Osteocyte (in vitro differentiated cells): Measurements from ENCODE around the gene NRXN2. TPM values are rescaled to one million over a fixed set of nuclear protein-coding genes. Genes with fewer than 3 reads are reported as not detected.

ENCODE experiments used
- DNase-seq: peaks from one replicate; pipeline ENCODE4 v3.0.0; 2021; ENCODE audit warnings: mixed read lengths; ENCODE audit not compliant: unreplicated experiment; ENCODE audit errors: extremely low spot score
- H3K27ac Mint-ChIP-seq: one replicate; pipeline ENCODE4 v1.8.0; 2021; ENCODE audit warnings: mild to moderate bottlenecking, mixed read lengths; ENCODE audit not compliant: unreplicated experiment
- H3K27me3 Mint-ChIP-seq: one replicate; pipeline ENCODE4 v1.8.0; 2021; ENCODE audit warnings: mixed read lengths; ENCODE audit not compliant: unreplicated experiment
- H3K36me3 Mint-ChIP-seq: one replicate; pipeline ENCODE4 v1.8.0; 2021; ENCODE audit warnings: mixed read lengths; ENCODE audit not compliant: unreplicated experiment
- H3K4me1 Mint-ChIP-seq: one replicate; pipeline ENCODE4 v1.8.0; 2021; ENCODE audit warnings: mixed read lengths; ENCODE audit not compliant: unreplicated experiment
- H3K4me3 Mint-ChIP-seq: one replicate; pipeline ENCODE4 v1.8.0; 2021; ENCODE audit warnings: mild to moderate bottlenecking, moderate library complexity, mixed read lengths; ENCODE audit not compliant: unreplicated experiment
- H3K9me3 Mint-ChIP-seq: one replicate; pipeline ENCODE4 v1.8.0; 2021; ENCODE audit warnings: mixed read lengths; ENCODE audit not compliant: unreplicated experiment
- total RNA-seq: library from RNA; stranded (reverse); gene quantifications from 2 replicates; pipeline ENCODE4 v1.2.1, GENCODE V29; 2021
- TF ChIP-seq, protein P1 (sequence below): fragments of 200-600 bp; sonication (generic); IDR thresholded peaks from 2 replicates; pipeline ENCODE4 v1.5.0; 2021; ENCODE audit warnings: antibody characterized with exemption, mild to moderate bottlenecking, moderate library complexity

NRXN2 gene
- total RNA-seq, 1 donor from 2014 or later, result 2.6 TPM

DNA sequence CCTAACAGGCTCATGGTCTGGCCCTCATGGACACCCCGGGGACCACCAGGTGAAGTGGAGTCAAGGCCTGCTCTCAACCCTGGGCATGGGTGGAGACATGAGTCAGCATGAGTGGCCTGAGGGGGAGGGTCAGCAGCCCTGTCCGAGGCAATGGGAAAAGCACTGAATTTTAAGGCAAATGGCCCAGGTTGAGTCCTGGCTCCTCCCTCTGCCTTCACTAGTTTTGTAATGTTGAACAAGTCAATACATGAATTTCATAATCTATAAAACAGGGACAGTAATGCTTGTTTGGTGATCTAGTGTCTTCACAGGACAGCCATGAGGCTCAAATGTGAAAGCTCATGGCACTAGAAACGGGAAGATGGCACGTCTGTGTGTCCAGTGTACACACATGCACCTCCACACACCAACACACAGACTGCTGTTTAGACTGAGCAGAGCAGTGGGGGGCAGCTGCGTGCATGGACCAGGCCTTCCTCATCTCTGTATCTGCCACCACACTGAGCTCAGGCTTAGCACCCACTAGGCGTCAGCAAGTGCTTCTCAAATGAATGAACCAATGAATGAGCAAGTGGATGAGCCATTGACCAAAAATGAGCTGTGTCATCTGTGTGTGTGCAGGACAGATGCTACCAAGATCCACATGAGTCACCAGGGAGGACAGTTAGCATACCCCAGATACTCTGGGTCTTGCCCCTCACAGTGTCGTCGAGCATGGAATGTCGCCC, 63.4 kb downstream of the NRXN2 start:
- DNase-seq, result no peak
- TF ChIP-seq, protein P1, sequence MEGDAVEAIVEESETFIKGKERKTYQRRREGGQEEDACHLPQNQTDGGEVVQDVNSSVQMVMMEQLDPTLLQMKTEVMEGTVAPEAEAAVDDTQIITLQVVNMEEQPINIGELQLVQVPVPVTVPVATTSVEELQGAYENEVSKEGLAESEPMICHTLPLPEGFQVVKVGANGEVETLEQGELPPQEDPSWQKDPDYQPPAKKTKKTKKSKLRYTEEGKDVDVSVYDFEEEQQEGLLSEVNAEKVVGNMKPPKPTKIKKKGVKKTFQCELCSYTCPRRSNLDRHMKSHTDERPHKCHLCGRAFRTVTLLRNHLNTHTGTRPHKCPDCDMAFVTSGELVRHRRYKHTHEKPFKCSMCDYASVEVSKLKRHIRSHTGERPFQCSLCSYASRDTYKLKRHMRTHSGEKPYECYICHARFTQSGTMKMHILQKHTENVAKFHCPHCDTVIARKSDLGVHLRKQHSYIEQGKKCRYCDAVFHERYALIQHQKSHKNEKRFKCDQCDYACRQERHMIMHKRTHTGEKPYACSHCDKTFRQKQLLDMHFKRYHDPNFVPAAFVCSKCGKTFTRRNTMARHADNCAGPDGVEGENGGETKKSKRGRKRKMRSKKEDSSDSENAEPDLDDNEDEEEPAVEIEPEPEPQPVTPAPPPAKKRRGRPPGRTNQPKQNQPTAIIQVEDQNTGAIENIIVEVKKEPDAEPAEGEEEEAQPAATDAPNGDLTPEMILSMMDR, result no peak
- peaks cover 27% of the 10 kb centered on the region for H3K4me1 Mint-ChIP-seq
- H3K27me3 Mint-ChIP-seq, result no peaks in the 10 kb centered on the region
- no peak overlapping the region for H3K4me3 Mint-ChIP-seq
- peak overlapping the region; percentile 28 for H3K27ac Mint-ChIP-seq
- H3K36me3 Mint-ChIP-seq, result no peaks in the 10 kb centered on the region
- H3K9me3 Mint-ChIP-seq, result no peaks in the 10 kb centered on the region

DNA sequence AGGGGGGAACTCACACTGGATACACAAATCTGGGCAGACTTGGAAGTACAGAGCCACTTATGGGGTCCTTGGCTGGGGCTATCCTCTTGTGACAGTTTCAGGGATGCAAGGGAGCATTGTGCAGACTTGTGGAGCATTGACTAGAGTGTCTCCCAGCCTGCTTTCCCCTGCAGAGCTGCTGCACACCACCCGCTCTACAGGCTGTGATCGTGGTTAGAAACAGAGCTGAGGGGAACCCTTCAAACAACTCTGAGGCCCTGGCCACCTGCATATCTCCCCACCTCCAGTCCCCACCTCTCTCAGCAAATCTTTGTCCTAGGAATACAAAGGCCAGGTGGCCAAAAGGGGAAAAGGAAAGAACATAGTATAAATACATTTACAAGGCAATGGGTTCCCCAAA, 64.7 kb downstream of the NRXN2 start:
- H3K9me3 Mint-ChIP-seq, result no peaks in the 10 kb centered on the region
- TF ChIP-seq, protein P1, result no peak
- no peak for DNase-seq
- no peak overlapping the region for H3K4me3 Mint-ChIP-seq
- H3K27me3 Mint-ChIP-seq, result no peaks in the 10 kb centered on the region
- peaks cover 25% of the 10 kb centered on the region for H3K4me1 Mint-ChIP-seq
- no peak overlapping the region for H3K27ac Mint-ChIP-seq
- no peaks in the 10 kb centered on the region for H3K36me3 Mint-ChIP-seq

DNA sequence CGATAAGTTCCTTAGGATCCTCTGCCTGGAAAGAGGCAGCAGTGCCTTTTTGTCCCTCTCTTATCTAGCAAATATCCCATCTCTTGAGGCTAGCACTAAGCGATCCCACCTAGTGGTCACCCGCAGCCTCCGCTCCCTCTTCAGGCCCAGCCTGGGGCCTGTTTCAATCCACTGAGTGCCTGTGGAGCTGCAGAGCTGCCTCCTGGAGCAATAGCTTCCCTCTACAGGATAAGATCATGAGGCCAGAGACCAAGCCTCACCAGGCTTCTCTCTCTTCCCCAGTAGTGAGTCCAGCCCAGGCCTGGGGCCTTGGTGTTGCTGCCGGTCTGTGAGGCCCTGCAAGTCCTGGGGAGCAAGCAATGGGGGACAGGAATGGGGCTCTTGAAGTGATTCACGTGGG, 66.1 kb downstream of the NRXN2 start:
- no peak for DNase-seq
- Mint-ChIP-seq H3K9me3 (no peaks in the 10 kb centered on the region), H3K27ac (no peak overlapping the region), H3K36me3 (no peaks in the 10 kb centered on the region), H3K4me3 (no peak overlapping the region), H3K27me3 (no peaks in the 10 kb centered on the region), H3K4me1 (peaks cover 25% of the 10 kb centered on the region)
- TF ChIP-seq, protein P1, result no peak

DNA sequence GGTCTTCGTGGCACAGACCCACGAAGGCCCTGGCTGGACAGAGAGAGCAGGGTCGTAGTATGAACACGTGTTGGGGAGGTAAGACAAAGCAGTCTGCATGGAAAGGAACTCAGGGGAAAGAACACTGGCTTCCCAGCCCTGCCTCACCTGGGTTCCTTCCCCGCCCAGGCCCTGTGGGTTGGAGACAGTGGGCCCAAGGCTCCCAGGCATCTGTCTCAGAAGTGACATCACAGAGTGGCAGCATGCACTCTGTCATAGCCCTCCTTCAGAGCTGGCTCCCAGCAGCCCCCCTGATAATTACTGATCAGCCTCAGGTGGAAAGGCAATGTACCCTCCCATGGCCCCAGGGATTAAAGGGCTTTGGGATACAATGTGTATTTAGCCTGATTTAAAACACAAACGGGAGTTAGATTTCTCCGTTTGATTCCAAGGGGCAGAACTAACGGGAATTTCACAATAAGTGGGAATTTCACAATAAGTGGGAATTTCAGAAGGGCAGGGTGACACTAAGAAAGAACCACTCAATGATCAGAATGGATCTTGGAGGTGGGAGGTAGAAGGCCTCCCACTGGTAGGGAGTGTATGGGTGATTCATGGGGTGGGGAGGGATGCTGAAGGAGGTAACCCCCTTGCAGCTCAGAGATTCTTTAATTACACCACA, 66.9 kb downstream of the NRXN2 start:
- Mint-ChIP-seq H3K4me3 (no peak overlapping the region), H3K9me3 (no peaks in the 10 kb centered on the region), H3K4me1 (peaks cover 19% of the 10 kb centered on the region), H3K27me3 (no peaks in the 10 kb centered on the region), H3K27ac (no peak overlapping the region), H3K36me3 (no peaks in the 10 kb centered on the region)
- DNase-seq, result no peak
- TF ChIP-seq, protein P1, result no peak

DNA sequence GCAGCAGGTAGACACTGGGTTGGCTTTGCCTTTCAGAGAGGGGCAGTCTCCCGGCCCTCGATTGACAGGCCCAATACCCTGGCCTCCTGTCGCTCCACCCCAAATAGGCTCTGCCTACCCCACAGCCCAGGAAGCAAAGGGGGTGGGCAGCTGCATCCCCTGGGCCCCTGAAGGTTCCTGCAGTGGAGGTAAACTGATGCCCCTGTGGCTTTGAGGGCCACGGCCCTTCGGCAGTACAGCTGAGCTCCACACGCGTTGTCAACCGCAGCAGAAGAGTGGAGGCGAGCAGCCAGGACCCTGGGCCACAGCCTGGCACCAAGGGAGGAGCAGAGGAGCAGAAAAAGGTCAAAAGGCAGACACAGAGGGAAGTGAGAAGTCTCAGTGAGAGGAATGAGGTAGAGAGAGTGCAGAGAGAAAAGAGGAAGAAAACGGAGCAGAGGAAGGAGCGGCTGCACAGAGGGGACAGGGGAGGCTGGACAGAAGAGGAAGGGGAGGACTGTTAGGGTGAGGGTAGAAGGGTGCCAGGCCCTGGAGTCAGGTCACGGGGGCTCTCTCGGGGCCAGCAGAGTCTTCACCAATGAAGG, 67.9 kb downstream of the NRXN2 start:
- no peak for DNase-seq
- Mint-ChIP-seq H3K4me3 (no peak overlapping the region), H3K36me3 (no peaks in the 10 kb centered on the region), H3K4me1 (peaks cover 8% of the 10 kb centered on the region), H3K27me3 (no peaks in the 10 kb centered on the region), H3K27ac (no peak overlapping the region), H3K9me3 (no peaks in the 10 kb centered on the region)
- TF ChIP-seq, protein P1, result no peak
